ENCODE data around the gene FOXN3. TPM values are rescaled to one million over a fixed set of nuclear protein-coding genes. Genes with fewer than 3 reads are reported as not detected.
A peak's percentile ranks its signal among the peaks of the same experiment; 100 is the strongest.

Gene FOXN3
- total and polyA plus RNA-seq, 10 donors: 9.2 to 121 (median 98.3) TPM

DNA sequence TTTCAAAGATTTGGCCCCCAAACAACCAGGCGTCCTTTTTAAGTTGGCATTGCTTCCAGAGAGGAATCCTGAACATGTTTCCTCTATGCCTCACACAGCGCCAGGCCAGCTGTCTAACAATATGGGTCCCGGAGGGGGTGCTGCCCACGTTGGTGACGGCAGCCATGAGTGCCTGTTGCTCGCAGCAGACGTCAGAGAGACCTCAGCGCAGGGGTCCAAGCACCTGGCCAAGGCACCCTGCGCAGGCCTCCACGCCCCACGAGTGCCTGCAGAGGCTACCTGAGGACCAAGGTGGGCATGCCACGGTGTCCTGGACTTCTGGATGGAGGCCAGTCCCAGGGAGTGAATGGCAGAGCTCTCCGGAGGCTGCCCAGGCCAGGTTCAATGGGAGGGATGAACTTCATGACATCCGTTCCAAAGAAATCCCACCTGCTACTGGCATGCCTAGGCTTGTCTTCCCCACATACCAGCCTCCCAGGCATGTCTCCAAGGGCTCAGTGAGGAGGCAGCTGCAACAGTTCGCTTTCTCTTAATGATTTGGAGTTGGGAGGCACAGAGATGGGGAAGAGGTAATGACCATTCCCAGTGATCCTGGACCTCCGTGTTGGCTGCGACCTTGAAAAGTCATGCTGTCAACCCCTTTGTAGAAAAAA lies 11.6 kb upstream of the FOXN3 start:
- H3K27me3 ChIP-seq (replicated peaks in 1 of 7): no peaks in the 10 kb centered on the region
- no peak overlapping the region for H3K4me3 ChIP-seq
- 82 to 91% (median 86%) methylated on average over 17 of the region's 17 CpGs for WGBS, 5 donors
- intact Hi-C loops (cut with DNase I; ENCODE audit: low total_unique reads): loop anchor here (10.0 kb wide), 1 partner anchor 196 kb away; no protein-coding TSS in a partner anchor
- DNase-seq: peak; percentile 79
- H3K36me3 ChIP-seq: no peaks in the 10 kb centered on the region
- no peaks in the 10 kb centered on the region for H3K9me3 ChIP-seq
- peaks cover 16 to 96% (median 56%) of the 10 kb centered on the region in 6 donors for H3K4me1 ChIP-seq
- TF ChIP-seq POLR2AphosphoS5 (IDR thresholded peaks at IDR 0.05): no peak
- TF ChIP-seq POLR2A (IDR thresholded peaks at IDR 0.05): no peak
- TF ChIP-seq, protein P1, sequence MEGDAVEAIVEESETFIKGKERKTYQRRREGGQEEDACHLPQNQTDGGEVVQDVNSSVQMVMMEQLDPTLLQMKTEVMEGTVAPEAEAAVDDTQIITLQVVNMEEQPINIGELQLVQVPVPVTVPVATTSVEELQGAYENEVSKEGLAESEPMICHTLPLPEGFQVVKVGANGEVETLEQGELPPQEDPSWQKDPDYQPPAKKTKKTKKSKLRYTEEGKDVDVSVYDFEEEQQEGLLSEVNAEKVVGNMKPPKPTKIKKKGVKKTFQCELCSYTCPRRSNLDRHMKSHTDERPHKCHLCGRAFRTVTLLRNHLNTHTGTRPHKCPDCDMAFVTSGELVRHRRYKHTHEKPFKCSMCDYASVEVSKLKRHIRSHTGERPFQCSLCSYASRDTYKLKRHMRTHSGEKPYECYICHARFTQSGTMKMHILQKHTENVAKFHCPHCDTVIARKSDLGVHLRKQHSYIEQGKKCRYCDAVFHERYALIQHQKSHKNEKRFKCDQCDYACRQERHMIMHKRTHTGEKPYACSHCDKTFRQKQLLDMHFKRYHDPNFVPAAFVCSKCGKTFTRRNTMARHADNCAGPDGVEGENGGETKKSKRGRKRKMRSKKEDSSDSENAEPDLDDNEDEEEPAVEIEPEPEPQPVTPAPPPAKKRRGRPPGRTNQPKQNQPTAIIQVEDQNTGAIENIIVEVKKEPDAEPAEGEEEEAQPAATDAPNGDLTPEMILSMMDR (IDR thresholded peaks at IDR 0.05 in 8 of 11, conservative IDR thresholded peaks at IDR 0.05 in 3 of 11): no peak
- H3K27ac ChIP-seq: peak overlapping the region in 7 of 8 donors; percentile 55 to 88 (median 86)

DNA sequence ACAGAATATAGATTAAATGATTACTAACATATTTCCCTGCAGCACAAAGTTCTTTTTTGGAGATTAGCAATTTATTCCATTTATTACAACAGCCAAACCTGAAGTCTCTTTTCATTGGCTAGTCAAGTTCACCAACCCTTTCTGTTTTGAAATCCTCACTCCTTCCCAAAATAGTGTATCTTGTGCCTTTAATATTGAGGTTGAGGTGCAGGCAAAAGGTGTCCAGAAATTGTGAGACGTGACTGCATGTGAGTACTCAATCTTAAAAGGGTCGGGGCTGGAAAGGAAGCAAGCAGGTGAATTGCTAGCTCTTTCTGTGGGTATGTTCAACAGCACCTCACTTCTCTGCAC lies 11.1 kb upstream of the FOXN3 start:
- 47 to 81% (median 73%) methylated on average over 2 of the region's 2 CpGs for WGBS, 5 donors
- DNase-seq: no peak
- peak overlapping the region in 4 of 8 donors; percentile 84 to 88 (median 86) for H3K27ac ChIP-seq

DNA sequence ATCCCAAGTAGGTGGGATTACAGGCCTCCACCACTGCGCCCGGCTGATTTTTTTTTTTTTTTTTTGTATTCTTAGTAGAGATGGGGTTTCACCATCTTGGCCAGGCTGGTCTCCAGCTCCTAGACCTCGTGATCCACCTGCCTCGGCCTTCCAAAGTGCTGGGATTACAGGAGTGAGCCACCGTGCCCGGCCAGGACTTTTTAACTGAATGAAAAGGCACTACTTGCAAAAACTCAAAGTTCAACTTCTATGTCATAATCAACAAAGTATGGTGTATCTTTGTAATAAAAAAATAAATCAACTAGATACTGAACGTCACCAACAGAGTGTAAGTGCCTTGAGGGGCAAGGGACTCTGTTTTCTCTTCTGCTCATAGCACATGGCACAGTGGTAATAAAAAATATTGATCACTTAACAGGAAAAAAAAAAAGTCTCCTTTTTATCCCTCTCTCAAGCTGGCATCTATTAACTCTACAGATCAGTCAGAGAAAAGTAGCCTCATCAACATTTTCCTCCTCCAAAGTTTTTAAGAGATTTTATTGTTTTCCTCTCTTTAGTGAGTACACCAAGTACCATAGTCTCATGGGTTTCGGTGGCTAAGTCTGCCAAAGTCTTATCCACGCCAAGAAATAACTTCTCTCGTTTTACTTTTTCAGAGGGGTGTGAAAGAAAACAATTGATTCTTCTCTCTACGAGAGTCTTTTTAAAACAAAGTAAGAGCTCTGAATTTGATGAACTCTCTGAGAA lies 10.6 kb upstream of the FOXN3 start:
- peaks cover 16 to 100% (median 56%) of the 10 kb centered on the region in 6 donors for H3K4me1 ChIP-seq
- TF ChIP-seq POLR2A (IDR thresholded peaks at IDR 0.05): no peak
- TF ChIP-seq, protein P1 (IDR thresholded peaks at IDR 0.05 in 8 of 11, conservative IDR thresholded peaks at IDR 0.05 in 3 of 11): no peak
- TF ChIP-seq POLR2AphosphoS5 (IDR thresholded peaks at IDR 0.05): no peak
- intact Hi-C loops (cut with DNase I; ENCODE audit: low total_unique reads): loop anchor here (10.0 kb wide), 1 partner anchor 197 kb away; no protein-coding TSS in a partner anchor
- peak overlapping the region in 2 of 8 donors; percentile 86 to 88 for H3K27ac ChIP-seq
- no peaks in the 10 kb centered on the region for H3K27me3 ChIP-seq (replicated peaks in 1 of 7)
- no peaks in the 10 kb centered on the region for H3K9me3 ChIP-seq
- no peak overlapping the region for H3K4me3 ChIP-seq
- WGBS, 5 donors: 86 to 94% (median 91%) methylated on average over 11 of the region's 11 CpGs
- no peaks in the 10 kb centered on the region for H3K36me3 ChIP-seq
- DNase-seq: no peak

More for the DNA sequence above, 11.1 kb upstream of the FOXN3 start:
- no peak overlapping the region for H3K4me3 ChIP-seq
- TF ChIP-seq, protein P1 (IDR thresholded peaks at IDR 0.05 in 8 of 11, conservative IDR thresholded peaks at IDR 0.05 in 3 of 11): no peak
- TF ChIP-seq POLR2AphosphoS5 (IDR thresholded peaks at IDR 0.05) (no peak), POLR2A (IDR thresholded peaks at IDR 0.05) (no peak)
- no peaks in the 10 kb centered on the region for H3K36me3 ChIP-seq
- H3K9me3 ChIP-seq: no peaks in the 10 kb centered on the region
- no peaks in the 10 kb centered on the region for H3K27me3 ChIP-seq (replicated peaks in 1 of 7)
- intact Hi-C loops (cut with DNase I; ENCODE audit: low total_unique reads): loop anchor here (10.0 kb wide), 1 partner anchor 197 kb away; no protein-coding TSS in a partner anchor
- peaks cover 16 to 100% (median 56%) of the 10 kb centered on the region in 6 donors for H3K4me1 ChIP-seq

GRCh38 chr14:89425931-89426330 lies 8.9 kb upstream of the FOXN3 start:
- H3K4me3 ChIP-seq: no peak overlapping the region
- H3K27me3 ChIP-seq (replicated peaks in 1 of 7): no peaks in the 10 kb centered on the region
- TF ChIP-seq, protein P1 (IDR thresholded peaks at IDR 0.05 in 8 of 11, conservative IDR thresholded peaks at IDR 0.05 in 3 of 11): no peak
- no peak for TF ChIP-seq POLR2AphosphoS5 (IDR thresholded peaks at IDR 0.05)
- DNase-seq: no peak
- no peaks in the 10 kb centered on the region for H3K36me3 ChIP-seq
- 52 to 60% (median 54%) methylated on average over 6 of the region's 6 CpGs for WGBS, 5 donors
- peak overlapping the region in 1 of 8 donors; percentile 9 for H3K27ac ChIP-seq
- H3K4me1 ChIP-seq: peaks cover 16 to 89% (median 40%) of the 10 kb centered on the region in 6 donors
- intact Hi-C loops (cut with DNase I; ENCODE audit: low total_unique reads): loop anchor here (10.0 kb wide), 1 partner anchor 199 kb away; no protein-coding TSS in a partner anchor
- H3K9me3 ChIP-seq: no peaks in the 10 kb centered on the region
